GM18868 (cell line): Measurements from ENCODE around the gene RBM46.

Experiments used
- ATAC-seq: cut with Tn5 transposase; IDR thresholded peaks from one replicate; pipeline ENCODE4 v1.9.1; 2021; ENCODE audit warnings: mild to moderate bottlenecking, moderate library complexity; ENCODE audit not compliant: unreplicated experiment

The RBM46 gene, protein sequence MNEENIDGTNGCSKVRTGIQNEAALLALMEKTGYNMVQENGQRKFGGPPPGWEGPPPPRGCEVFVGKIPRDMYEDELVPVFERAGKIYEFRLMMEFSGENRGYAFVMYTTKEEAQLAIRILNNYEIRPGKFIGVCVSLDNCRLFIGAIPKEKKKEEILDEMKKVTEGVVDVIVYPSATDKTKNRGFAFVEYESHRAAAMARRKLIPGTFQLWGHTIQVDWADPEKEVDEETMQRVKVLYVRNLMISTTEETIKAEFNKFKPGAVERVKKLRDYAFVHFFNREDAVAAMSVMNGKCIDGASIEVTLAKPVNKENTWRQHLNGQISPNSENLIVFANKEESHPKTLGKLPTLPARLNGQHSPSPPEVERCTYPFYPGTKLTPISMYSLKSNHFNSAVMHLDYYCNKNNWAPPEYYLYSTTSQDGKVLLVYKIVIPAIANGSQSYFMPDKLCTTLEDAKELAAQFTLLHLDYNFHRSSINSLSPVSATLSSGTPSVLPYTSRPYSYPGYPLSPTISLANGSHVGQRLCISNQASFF

GRCh38 chr4:154781126-154781982 is at the start of gene RBM46:
Gene RBM46, plus strand, starts transcription at chr4:154781272. Its CDS starts 15,481 bp downstream, at chr4:154796753.
- ATAC-seq: no peak

- ATAC-seq: no peak
These were observed 49.3 kb upstream of the RBM46 start for GRCh38 chr4:154731756-154732155.

DNA sequence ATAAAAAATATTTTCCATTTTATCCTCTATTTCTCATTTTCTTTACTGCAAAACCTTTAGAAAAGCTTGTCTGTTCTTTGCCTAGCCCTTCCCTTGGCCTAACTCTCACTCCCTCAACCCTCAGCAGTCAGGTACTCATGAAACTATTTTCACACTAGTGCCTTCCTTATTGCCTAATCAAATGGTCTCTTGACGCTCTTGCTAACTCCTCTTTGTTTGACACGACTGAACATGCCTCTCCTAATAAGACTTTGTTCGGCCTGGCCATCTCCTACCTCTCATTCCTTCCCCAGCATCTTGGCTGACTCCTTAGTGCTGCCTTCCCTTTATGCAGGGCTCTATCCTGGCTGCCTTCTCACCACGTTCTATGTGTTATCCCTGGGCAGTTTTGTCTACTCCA is 48.4 kb upstream of the RBM46 start:
- ATAC-seq: no peak

GRCh38 chr4:154736770-154737169 is 44.3 kb upstream of the RBM46 start:
- no peak for ATAC-seq

DNA sequence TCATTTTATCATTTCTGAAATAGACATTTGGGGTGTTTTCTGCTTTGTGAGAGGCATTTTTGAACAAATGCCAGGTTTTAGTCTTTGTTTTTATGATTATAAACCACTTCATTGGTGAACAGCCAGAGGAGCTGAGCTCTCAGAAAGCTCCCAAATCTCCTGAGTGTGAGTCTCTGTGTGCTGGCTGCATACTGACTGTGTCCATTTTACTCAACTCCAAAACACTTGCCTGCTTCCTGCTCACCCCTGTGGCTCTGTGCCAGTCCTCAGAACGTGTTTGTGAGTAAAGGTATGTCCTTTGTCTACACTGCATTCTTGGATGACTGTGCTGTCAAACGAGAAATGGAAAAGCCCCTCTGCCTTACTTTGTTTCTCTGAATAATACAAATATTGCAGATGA is 42.6 kb upstream of the RBM46 start:
- ATAC-seq: no peak

GRCh38 chr4:154739111-154739510 is 42.0 kb upstream of the RBM46 start:
- ATAC-seq: no peak

- ATAC-seq: no peak
These were observed 40.6 kb upstream of the RBM46 start for GRCh38 chr4:154740462-154740861.

- no peak for ATAC-seq
These were observed 39.9 kb upstream of the RBM46 start for GRCh38 chr4:154741131-154741665.

DNA sequence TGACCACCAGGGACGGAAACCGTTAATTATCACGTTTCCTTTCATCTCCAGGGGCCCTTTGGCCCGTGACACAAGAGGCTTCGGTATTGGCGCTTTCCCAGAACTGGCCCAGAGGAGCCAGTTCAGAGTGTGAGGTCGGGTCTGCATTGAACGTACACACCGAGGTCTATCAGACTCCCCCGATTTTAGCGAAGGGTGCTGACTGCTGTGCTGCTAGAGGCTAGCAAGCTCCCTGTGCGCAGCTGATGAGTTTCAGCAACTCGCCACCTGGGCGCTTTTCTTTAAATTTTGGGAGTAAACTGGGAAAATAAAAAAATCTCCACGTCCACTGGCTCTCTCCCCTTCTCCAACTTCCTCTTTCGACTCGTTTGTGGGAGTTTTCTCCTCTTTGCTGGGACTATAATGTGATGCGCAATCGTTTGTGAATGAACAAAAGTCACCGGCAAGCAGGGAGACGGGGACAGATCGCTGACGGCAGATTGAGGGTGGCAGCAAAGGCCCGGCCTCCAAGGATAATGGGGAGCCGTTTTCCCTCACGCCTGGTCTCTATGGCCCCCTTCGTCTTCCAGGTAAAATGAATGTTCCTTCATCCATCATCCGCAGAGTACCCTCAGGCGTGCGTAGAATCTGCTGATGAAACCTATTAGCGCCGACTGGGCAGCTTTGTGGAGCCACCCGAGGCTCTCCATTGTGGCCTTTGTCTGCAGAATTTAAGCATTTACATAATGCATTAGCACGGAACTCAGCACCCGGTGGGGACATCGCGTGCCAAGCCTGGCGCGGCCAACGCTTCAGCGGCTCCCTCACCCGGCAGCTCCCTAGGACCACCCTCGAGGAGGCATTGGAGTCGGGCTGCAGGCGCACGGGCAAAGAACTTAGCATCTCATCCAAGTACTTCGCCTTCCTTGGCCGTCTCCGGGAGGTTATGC is 38.9 kb upstream of the RBM46 start:
- ATAC-seq: no peak

DNA sequence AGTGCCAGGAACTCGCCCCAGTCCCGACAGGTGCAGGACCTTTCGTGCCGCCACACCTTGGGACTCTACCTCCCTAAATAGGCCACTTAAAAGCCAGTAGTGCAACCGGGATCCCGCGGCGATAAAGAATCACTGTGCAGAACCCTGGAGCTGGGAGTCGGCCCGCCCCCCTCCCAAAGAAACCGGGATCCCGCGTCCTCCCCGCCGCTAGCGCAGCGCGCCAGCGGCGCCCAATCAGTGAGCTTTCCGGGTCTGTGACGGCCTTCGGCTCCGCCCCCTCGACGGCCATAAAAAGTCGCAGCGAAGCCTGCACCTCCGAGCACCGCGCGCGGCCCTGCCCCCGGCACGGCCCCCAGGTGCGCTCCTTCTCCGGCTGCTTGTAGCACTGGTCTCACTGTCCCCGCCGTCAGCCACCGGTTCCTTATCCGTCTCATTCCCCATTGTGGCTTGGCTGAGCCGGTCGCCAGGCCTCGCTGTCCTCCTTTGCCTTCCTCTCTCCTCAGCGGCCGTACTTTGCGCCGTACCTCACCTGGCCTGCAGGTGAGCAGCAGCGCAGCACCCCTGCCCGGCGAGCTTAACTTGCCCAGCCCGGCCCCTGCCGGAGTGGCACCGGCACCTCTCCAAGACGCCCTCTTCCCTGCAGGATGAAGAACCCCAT is 37.3 kb upstream of the RBM46 start, which contains the start of gene LRAT:
TSS of gene LRAT (plus strand) at position 318 of the 658 bp plus-strand sequence. CDS start at position 645, 327 bp downstream.
- peak; percentile 72 for ATAC-seq

- ATAC-seq: no peak
These were observed 36.6 kb upstream of the RBM46 start for GRCh38 chr4:154744341-154744926.

DNA sequence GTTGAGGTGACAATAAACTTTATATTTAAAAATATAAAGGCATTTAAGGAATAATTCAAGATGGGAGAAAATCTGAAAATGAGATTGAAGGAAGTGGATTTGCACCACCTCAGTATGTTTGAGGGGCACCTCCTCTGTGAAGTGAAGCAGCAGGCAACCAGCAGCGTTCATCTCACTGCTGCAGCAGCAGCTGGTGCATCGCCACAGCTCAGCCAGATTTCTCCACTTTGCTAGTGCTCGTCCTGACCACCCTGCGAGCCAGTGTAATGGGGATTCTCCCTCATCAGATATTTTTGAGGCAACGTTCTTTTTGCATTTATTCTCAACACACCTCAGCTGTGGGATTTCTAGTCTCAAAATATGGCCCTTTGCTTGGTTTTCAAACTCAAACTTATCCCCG is 23.4 kb upstream of the RBM46 start:
- ATAC-seq: no peak

- no peak for ATAC-seq
These were observed 20.2 kb upstream of the RBM46 start for GRCh38 chr4:154760895-154761294.

- ATAC-seq: no peak
These were observed 2.8 kb upstream of the RBM46 start for GRCh38 chr4:154778264-154778663.

- ATAC-seq: no peak
These were observed 1.6 kb upstream of the RBM46 start for GRCh38 chr4:154779362-154779947.

DNA sequence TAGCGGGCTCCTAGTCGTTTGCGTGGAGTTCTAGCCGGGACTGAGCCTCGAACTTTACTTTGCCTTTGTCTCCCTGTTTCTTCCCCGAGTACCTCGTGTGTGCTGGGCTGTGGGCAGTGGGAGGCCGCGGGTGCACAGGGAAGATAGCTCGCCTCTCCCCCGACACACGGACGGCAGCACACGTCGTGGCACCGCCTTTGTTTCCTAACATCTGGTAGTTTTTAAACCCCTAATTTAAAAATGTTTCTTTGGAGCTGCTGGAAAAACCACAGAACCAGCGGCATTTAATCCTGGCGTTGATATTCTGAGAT is 866 bp downstream of the RBM46 start:
- ATAC-seq: no peak

DNA sequence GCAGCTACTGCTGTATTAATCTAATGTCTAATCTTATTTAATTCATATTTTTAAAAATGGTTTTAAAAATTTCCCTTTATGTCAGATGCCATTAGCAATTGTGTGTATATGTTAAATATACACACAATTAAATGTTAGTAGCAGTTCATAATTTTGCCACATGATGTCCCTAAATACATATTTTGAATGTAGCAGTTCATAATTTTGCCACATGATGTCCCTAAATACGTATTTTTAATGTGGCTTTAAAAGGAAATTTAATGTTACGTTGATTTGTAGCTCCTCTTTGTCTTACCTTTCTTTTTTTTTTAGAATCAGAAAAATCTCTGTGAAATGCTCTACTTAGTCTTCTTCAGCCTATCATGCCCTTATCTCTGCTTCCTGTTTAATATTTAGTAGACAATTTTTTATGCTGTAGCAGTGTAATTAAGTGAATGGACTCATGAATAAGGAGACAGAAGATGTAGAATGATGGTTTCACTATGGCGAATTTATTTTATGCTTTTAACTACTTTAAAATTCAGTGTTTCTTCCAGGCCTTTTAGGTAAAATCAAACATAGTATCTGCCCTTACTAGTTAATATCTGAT is 26.1 kb downstream of the RBM46 start:
- peak; percentile 91 for ATAC-seq

DNA sequence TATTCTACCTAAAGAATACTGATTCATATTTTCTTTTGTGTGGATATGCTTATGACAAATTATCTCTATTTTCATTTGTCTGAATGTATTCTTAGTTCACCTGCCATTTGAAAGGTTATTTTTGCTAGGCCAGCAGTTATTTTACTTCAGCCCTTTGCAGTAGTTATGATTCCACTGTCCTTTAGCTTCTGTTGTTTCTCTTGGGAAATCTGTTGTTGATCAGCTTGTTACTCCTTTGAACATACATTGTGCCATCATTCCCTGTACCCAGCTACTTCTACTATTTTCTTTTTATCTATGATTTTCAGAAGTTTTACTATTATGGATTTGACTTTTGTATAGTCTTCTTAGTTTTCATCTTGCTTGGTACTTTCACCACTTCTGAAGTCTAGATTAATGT is 37.2 kb downstream of the RBM46 start:
- ATAC-seq: no peak

DNA sequence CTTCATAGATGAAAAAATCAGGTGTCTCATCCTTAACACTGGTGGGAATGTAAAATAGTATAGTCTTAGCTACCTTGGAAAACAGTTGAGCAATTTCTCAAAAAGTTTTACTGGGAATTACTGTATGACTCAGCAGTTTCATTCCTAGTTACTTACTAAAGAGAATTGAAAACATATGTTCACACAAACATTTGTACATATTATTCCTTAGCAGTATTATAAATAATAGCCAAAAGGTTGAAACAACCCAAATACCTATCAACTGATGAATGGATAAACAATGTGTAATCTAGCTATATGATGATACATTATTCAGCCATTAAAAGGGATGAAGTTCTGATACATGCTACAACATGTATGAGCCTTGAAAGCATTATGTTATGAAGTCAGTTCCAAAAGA is 41.7 kb downstream of the RBM46 start:
- no peak for ATAC-seq
